Neuron (in vitro differentiated cells): ENCODE results near the gene JPH3.
A peak's percentile ranks its signal among the peaks of the same experiment; 100 is the strongest.

Source experiments
- H2AFZ ChIP-seq: one replicate; pipeline ENCODE4 v1.6.1; 2013; ENCODE audit warnings: low read depth, mild to moderate bottlenecking, inconsistent platforms, low read length, moderate library complexity
- H3K27me3 ChIP-seq: one replicate; pipeline ENCODE4 v1.6.1; 2013; ENCODE audit warnings: low read length; ENCODE audit not compliant: insufficient read depth
- H3K36me3 ChIP-seq: one replicate; pipeline ENCODE4 v1.6.1; 2013; ENCODE audit warnings: low read length; ENCODE audit not compliant: insufficient read depth
- H3K4me1 ChIP-seq: one replicate; pipeline ENCODE4 v1.6.1; 2013; ENCODE audit warnings: low read length; ENCODE audit not compliant: insufficient read depth
- H3K4me3 ChIP-seq: 2 replicates; pipeline ENCODE4 v1.5.1; 2013; ENCODE audit warnings: mild to moderate bottlenecking, low read length, moderate library complexity
- H3K9me3 ChIP-seq: one replicate; pipeline ENCODE4 v1.6.1; 2013; ENCODE audit warnings: low read length

The JPH3 gene

GRCh38 chr16:87602001-87602775 lies at the start of gene JPH3:
Gene JPH3, plus strand, starts transcription at chr16:87602508. Its CDS starts 639 bp downstream, at chr16:87603147.
- Histone ChIP-seq H3K27me3 (peaks cover 60% of the 10 kb centered on the region), H3K9me3 (no peaks in the 10 kb centered on the region), H2AFZ (peak within 1 kb of the TSS; percentile 51), H3K4me3 (peak within 1 kb of the TSS; percentile 53), H3K36me3 (no peaks in the 10 kb centered on the region), H3K4me1 (peaks cover 21% of the 10 kb centered on the region)

- Histone ChIP-seq H3K4me3 (no peak overlapping the region), H3K4me1 (peaks cover 8% of the 10 kb centered on the region), H2AFZ (no peak overlapping the region), H3K27me3 (no peaks in the 10 kb centered on the region), H3K36me3 (no peaks in the 10 kb centered on the region), H3K9me3 (no peaks in the 10 kb centered on the region)
These were observed 49.3 kb upstream of the JPH3 start for GRCh38 chr16:87552772-87553573.

- H3K27me3 ChIP-seq: no peaks in the 10 kb centered on the region
- H2AFZ ChIP-seq: no peak overlapping the region
- H3K4me1 ChIP-seq: peaks cover 12% of the 10 kb centered on the region
- H3K9me3 ChIP-seq: no peaks in the 10 kb centered on the region
- no peak overlapping the region for H3K4me3 ChIP-seq
- H3K36me3 ChIP-seq: no peaks in the 10 kb centered on the region
These were observed 47.4 kb upstream of the JPH3 start for GRCh38 chr16:87554754-87555427.

GRCh38 chr16:87555647-87556046 lies 46.7 kb upstream of the JPH3 start:
- peaks cover 12% of the 10 kb centered on the region for H3K4me1 ChIP-seq
- H3K36me3 ChIP-seq: no peaks in the 10 kb centered on the region
- no peak overlapping the region for H3K4me3 ChIP-seq
- H3K9me3 ChIP-seq: no peaks in the 10 kb centered on the region
- H3K27me3 ChIP-seq: no peaks in the 10 kb centered on the region
- H2AFZ ChIP-seq: no peak overlapping the region

- Histone ChIP-seq H2AFZ (no peak overlapping the region), H3K4me3 (no peak overlapping the region), H3K4me1 (peaks cover 12% of the 10 kb centered on the region), H3K9me3 (no peaks in the 10 kb centered on the region), H3K36me3 (no peaks in the 10 kb centered on the region), H3K27me3 (no peaks in the 10 kb centered on the region)
These were observed 45.3 kb upstream of the JPH3 start for GRCh38 chr16:87556941-87557459.

- Histone ChIP-seq H3K36me3 (no peaks in the 10 kb centered on the region), H3K4me3 (no peak overlapping the region), H3K9me3 (no peaks in the 10 kb centered on the region), H2AFZ (no peak overlapping the region), H3K4me1 (peaks cover 12% of the 10 kb centered on the region), H3K27me3 (no peaks in the 10 kb centered on the region)
These were observed 43.6 kb upstream of the JPH3 start for GRCh38 chr16:87558682-87559081.

GRCh38 chr16:87559945-87560344 lies 42.4 kb upstream of the JPH3 start:
- H3K4me1 ChIP-seq: peaks cover 12% of the 10 kb centered on the region
- H3K4me3 ChIP-seq: no peak overlapping the region
- no peaks in the 10 kb centered on the region for H3K9me3 ChIP-seq
- no peaks in the 10 kb centered on the region for H3K36me3 ChIP-seq
- no peak overlapping the region for H2AFZ ChIP-seq
- no peaks in the 10 kb centered on the region for H3K27me3 ChIP-seq

GRCh38 chr16:87560428-87561199 lies 41.7 kb upstream of the JPH3 start:
- H2AFZ ChIP-seq: no peak overlapping the region
- H3K36me3 ChIP-seq: no peaks in the 10 kb centered on the region
- no peak overlapping the region for H3K4me3 ChIP-seq
- peaks cover 12% of the 10 kb centered on the region for H3K4me1 ChIP-seq
- no peaks in the 10 kb centered on the region for H3K9me3 ChIP-seq
- H3K27me3 ChIP-seq: no peaks in the 10 kb centered on the region

GRCh38 chr16:87561200-87562105 lies 40.9 kb upstream of the JPH3 start:
- Histone ChIP-seq H3K4me3 (no peak overlapping the region), H3K9me3 (no peaks in the 10 kb centered on the region), H3K4me1 (peaks cover 12% of the 10 kb centered on the region), H3K36me3 (no peaks in the 10 kb centered on the region), H2AFZ (no peak overlapping the region), H3K27me3 (no peaks in the 10 kb centered on the region)

- no peaks in the 10 kb centered on the region for H3K9me3 ChIP-seq
- no peak overlapping the region for H3K4me3 ChIP-seq
- H2AFZ ChIP-seq: no peak overlapping the region
- no peaks in the 10 kb centered on the region for H3K36me3 ChIP-seq
- H3K4me1 ChIP-seq: peaks cover 8% of the 10 kb centered on the region
- H3K27me3 ChIP-seq: no peaks in the 10 kb centered on the region
These were observed 40.1 kb upstream of the JPH3 start for GRCh38 chr16:87562201-87562600.

GRCh38 chr16:87563022-87563421 lies 39.3 kb upstream of the JPH3 start:
- H3K36me3 ChIP-seq: no peaks in the 10 kb centered on the region
- H2AFZ ChIP-seq: no peak overlapping the region
- peaks cover 4% of the 10 kb centered on the region for H3K4me1 ChIP-seq
- no peaks in the 10 kb centered on the region for H3K9me3 ChIP-seq
- no peaks in the 10 kb centered on the region for H3K27me3 ChIP-seq
- H3K4me3 ChIP-seq: no peak overlapping the region
